CD4-positive, alpha-beta T cell treated with Interferon alpha-2 for 1 hour (primary cell): ENCODE measurements around the gene GUCA2A.

Experiments
- DNase-seq, 2 donors: peaks; one replicate each; pipeline ENCODE4 v3.0.0-alpha.2; 2020 to 2022

The GUCA2A gene

GRCh38 chr1:42128964-42129363, 35.6 kb downstream of the GUCA2A start:
- DNase-seq: no peak

- no peak for DNase-seq
Observed at GRCh38 chr1:42128499-42128898, 36.0 kb downstream of the GUCA2A start.

- no peak for DNase-seq
Observed at GRCh38 chr1:42127767-42128166, 36.8 kb downstream of the GUCA2A start.

- DNase-seq: no peak
Observed at GRCh38 chr1:42125552-42125951, 39.0 kb downstream of the GUCA2A start.

GRCh38 chr1:42122408-42122807, 42.1 kb downstream of the GUCA2A start:
- DNase-seq: no peak

GRCh38 chr1:42118125-42118524, 46.4 kb downstream of the GUCA2A start:
- DNase-seq: no peak

GRCh38 chr1:42117214-42117613, 47.3 kb downstream of the GUCA2A start:
- DNase-seq: no peak

GRCh38 chr1:42114229-42114628, 50.3 kb downstream of the GUCA2A start:
- DNase-seq: no peak
